Endothelial cell of umbilical vein (primary cell): ENCODE measurements around the gene FOXJ2. TPM values are rescaled to one million over a fixed set of nuclear protein-coding genes. Genes with fewer than 3 reads are reported as not detected.

ENCODE experiments used
- BruUV-seq: library from RNA; stranded (reverse); fragments of 400-500 nt; replicated peaks from 2 replicates; lab custom pipeline; 2021; lab: Mats Ljungman, UMichigan
- CTCF ChIA-PET: fragments of 300-600, 350-600 bp; sonication (Branson Sonifier 250); formaldehyde crosslinking; loops from one replicate; lab custom pipeline; 2021; ENCODE audit warnings: antibody characterized with exemption, inconsistent platforms; lab: Charles Lee
- POLR2A ChIA-PET: fragments of 300-600, 350-600 bp; sonication (Branson Sonifier 250); formaldehyde crosslinking; loops from one replicate; lab custom pipeline; 2021; ENCODE audit warnings: antibody characterized with exemption, inconsistent platforms; lab: Charles Lee
- DNase-seq: peaks from one replicate; pipeline ENCODE4 v3.0.0-alpha.2; 2011; ENCODE audit warnings: low read depth, low spot score
- FAIRE-seq: peaks from 2 replicates; lab custom pipeline; 2011; peaks lifted over from hg19 to GRCh38; lab: Jason Lieb, UNC
- H2AFZ ChIP-seq: 2 replicates; pipeline ENCODE4 v1.6.0; 2012; ENCODE audit warnings: low read depth, low read length, control low read depth, inconsistent platforms
- H3K27ac ChIP-seq: 2 replicates; pipeline ENCODE4 v1.5.1; 2011; ENCODE audit warnings: low read depth, mild to moderate bottlenecking, control low read depth, low read length, moderate library complexity; ENCODE audit not compliant: insufficient read depth
- H3K27me3 ChIP-seq, 2 experiments: 2 replicates each; pipeline versions ENCODE4 v1.6.0 to v1.6.1; 2011; ENCODE audit warnings: low read length in 2 of 2, mixed read lengths in 1 of 2; ENCODE audit not compliant: control insufficient read depth in 2 of 2, insufficient read depth in 2 of 2
- H3K36me3 ChIP-seq, 2 experiments: 2 replicates in 1 of 2; 3 replicates in 1 of 2; pipeline ENCODE4 v1.5.1; 2011; ENCODE audit warnings: low read length in 2 of 2, mild to moderate bottlenecking in 1 of 2, moderate library complexity in 1 of 2; ENCODE audit not compliant: control insufficient read depth in 2 of 2, insufficient read depth in 2 of 2; ENCODE audit errors: extremely low read depth in 1 of 2
- H3K4me1 ChIP-seq: 3 replicates; pipeline ENCODE4 v1.5.1; 2011; ENCODE audit warnings: mild to moderate bottlenecking, low read length; ENCODE audit not compliant: control insufficient read depth, insufficient read depth; ENCODE audit errors: extremely low read depth
- H3K4me2 ChIP-seq: 2 replicates; pipeline ENCODE4 v1.6.1; 2011; ENCODE audit warnings: low read length, control low read depth, mixed read lengths; ENCODE audit not compliant: insufficient read depth
- H3K4me3 ChIP-seq, 3 experiments: fragments of 200-600 bp in 1 of 3; sonication (generic), shearing (Covaris generic) in 1 of 3; replicated peaks in 1 of 3; 2 replicates each; pipeline ENCODE4 v1.5.1; 2011 to 2016; ENCODE audit warnings: control low read depth in 3 of 3, low read length in 3 of 3, mild to moderate bottlenecking in 2 of 3, inconsistent platforms in 1 of 3, low read depth in 1 of 3, moderate library complexity in 1 of 3; ENCODE audit not compliant: insufficient read depth in 1 of 3
- H3K79me2 ChIP-seq: 2 replicates; pipeline ENCODE4 v1.6.0; 2012; ENCODE audit warnings: low read length, inconsistent platforms; ENCODE audit not compliant: control insufficient read depth, insufficient read depth
- H3K9ac ChIP-seq: replicated peaks from 2 replicates; pipeline ENCODE3; 2011; ENCODE audit warnings: low read length, control low read depth; ENCODE audit not compliant: insufficient read depth; ENCODE audit errors: extremely low read depth
- H3K9me1 ChIP-seq: replicated peaks from 3 replicates; pipeline ENCODE4 v1.6.0; 2011; ENCODE audit warnings: mild to moderate bottlenecking, low read length; ENCODE audit not compliant: control insufficient read depth, insufficient read depth; ENCODE audit errors: extremely low read depth
- H3K9me3 ChIP-seq: replicated peaks from 2 replicates; pipeline ENCODE4 v1.5.1; 2012; ENCODE audit warnings: low read length, inconsistent platforms; ENCODE audit not compliant: control insufficient read depth, insufficient read depth
- H4K20me1 ChIP-seq: replicated peaks from 2 replicates; pipeline ENCODE3; 2011; ENCODE audit warnings: mild to moderate bottlenecking, low read length; ENCODE audit not compliant: control insufficient read depth, insufficient read depth; ENCODE audit errors: extremely low read depth
- CTCF ChIP-seq, 2 donors: IDR thresholded peaks; 1 replicate in 1 of 2; 2 replicates in 1 of 2; pipeline ENCODE4 v1.5.1; 2011; ENCODE audit warnings: low read length in 2 of 2, mild to moderate bottlenecking in 2 of 2, moderate library complexity in 2 of 2, control low read depth in 1 of 2, inconsistent platforms in 1 of 2, low read depth in 1 of 2; ENCODE audit not compliant: insufficient read depth in 1 of 2; ENCODE audit errors: extremely low read depth in 1 of 2
- EZH2 ChIP-seq: IDR thresholded peaks from 2 replicates; pipeline ENCODE4 v1.6.1; 2012; ENCODE audit warnings: borderline replicate concordance, low read depth, mild to moderate bottlenecking, moderate library complexity, low read length, inconsistent platforms; ENCODE audit not compliant: severe bottlenecking
- FOS ChIP-seq: IDR thresholded peaks from 2 replicates; pipeline ENCODE4 v1.6.1; 2011; ENCODE audit warnings: mild to moderate bottlenecking, low read length, moderate library complexity, borderline replicate concordance; ENCODE audit not compliant: insufficient read depth
- GATA2 ChIP-seq: IDR thresholded peaks from 2 replicates; pipeline ENCODE4 v1.7.0; 2011; ENCODE audit warnings: low read depth, mild to moderate bottlenecking, moderate library complexity, mixed read lengths, low read length; ENCODE audit not compliant: insufficient read length, insufficient read depth
- JUN ChIP-seq: IDR thresholded peaks from 2 replicates; pipeline ENCODE4 v1.6.1; 2011; ENCODE audit warnings: borderline replicate concordance, low read depth; ENCODE audit not compliant: insufficient read length, insufficient read depth
- MYC ChIP-seq: IDR thresholded peaks from one replicate; pipeline ENCODE4 v1.6.1; 2011; ENCODE audit warnings: mild to moderate bottlenecking, low read depth, low read length
- POLR2A ChIP-seq: IDR thresholded peaks from 2 replicates; pipeline ENCODE4 v1.6.1; 2012; ENCODE audit warnings: low read depth, mild to moderate bottlenecking, control low read depth, low read length
- POLR2AphosphoS5 ChIP-seq: IDR thresholded peaks from 2 replicates; pipeline ENCODE4 v1.6.1; 2012; ENCODE audit warnings: low read depth, mild to moderate bottlenecking, control low read depth, low read length, moderate library complexity; ENCODE audit not compliant: insufficient read depth
- dilution Hi-C: fragments of 300-500 bp; cut with MboI; formaldehyde crosslinking; loops from one replicate; pipeline ENCODE4 v1.15.0; 2019; ENCODE audit warnings: low sequenced_read_pairs; ENCODE audit not compliant: extremely low pct_ligation_motif_present
- intact Hi-C: fragments of 100-400 bp; cut with micrococcal nuclease; formaldehyde crosslinking; loops from one replicate; pipeline ENCODE4 v1.10.0; 2022
- polyA plus RNA-seq, 4 experiments: library from polyadenylated mRNA; depleted of rRNA in 3 of 4; stranded (reverse) in 3 of 4; unstranded in 1 of 4; fragments of >200 nt; gene quantifications; 2 replicates each; pipeline versions ENCODE4 v1.2.1 to v1.2.3, GENCODE V29; 2011 to 2012; ENCODE audit warnings: missing spikeins in 1 of 4
- total RNA-seq: library from RNA; stranded (reverse); gene quantifications from 2 replicates; pipeline ENCODE4 v1.2.3, GENCODE V29; 2021
- TF ChIP-seq, protein P1 (sequence below): IDR thresholded peaks from 2 replicates; pipeline ENCODE4 v1.6.1; 2011; ENCODE audit not compliant: insufficient read depth, insufficient read length

FOXJ2 gene
- total and polyA plus RNA-seq, 2 donors (not counting 3 experiments of a cell fraction or from before 2014, with no cell fraction given), result 6.2 to 13.9 TPM

GRCh38 chr12:7989827-7990491 is 42.6 kb upstream of the FOXJ2 start:
- no peaks in the 10 kb centered on the region for H3K27me3 ChIP-seq
- no peaks in the 10 kb centered on the region for H3K36me3 ChIP-seq
- ChIA-PET POLR2A (no interaction called here), CTCF (interaction anchor here (0.6 to 3.2 kb wide), 4 partner anchors 29 to 88 kb away, joined by 3 to 20 read pairs (median 3); partner anchors contain the start of gene SLC2A3)
- no peak overlapping the region for H3K27ac ChIP-seq
- H3K4me2 ChIP-seq, result peak overlapping the region; percentile 76
- peak overlapping the region; percentile 20 for H2AFZ ChIP-seq
- no peaks in the 10 kb centered on the region for H3K9me1 ChIP-seq
- DNase-seq, result peak; percentile 73
- H3K9ac ChIP-seq, result no peak overlapping the region
- H3K79me2 ChIP-seq, result no peaks in the 10 kb centered on the region
- no TSS peak for BruUV-seq
- dilution Hi-C loops (no loop called here), intact Hi-C loops (loop anchor here (1.0 to 10.0 kb wide), 3 partner anchors 20 to 315 kb away; no protein-coding TSS in a partner anchor)
- peak; percentile 67 for FAIRE-seq
- no peak overlapping the region for H3K4me3 ChIP-seq
- no peaks in the 10 kb centered on the region for H4K20me1 ChIP-seq
- no peaks in the 10 kb centered on the region for H3K9me3 ChIP-seq
- TF ChIP-seq JUN (peak; percentile 42), POLR2AphosphoS5 (peak; percentile 57), EZH2 (no peak), FOS (peak; percentile 85), POLR2A (no peak), MYC (peak; percentile 44), GATA2 (peak; percentile 93), CTCF (IDR thresholded peaks at IDR 0.05; ENCODE audit: extremely low read depth in 1 of 2, insufficient read depth in 1 of 2, low read depth in 1 of 2, low read length in 2 of 2) (no peak)
- TF ChIP-seq, protein P1, sequence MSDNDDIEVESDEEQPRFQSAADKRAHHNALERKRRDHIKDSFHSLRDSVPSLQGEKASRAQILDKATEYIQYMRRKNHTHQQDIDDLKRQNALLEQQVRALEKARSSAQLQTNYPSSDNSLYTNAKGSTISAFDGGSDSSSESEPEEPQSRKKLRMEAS, result no peak
- peaks cover 11% of the 10 kb centered on the region for H3K4me1 ChIP-seq
